Measurements from ENCODE around the gene ARHGAP1. TPM values are rescaled to one million over a fixed set of nuclear protein-coding genes. Genes with fewer than 3 reads are reported as not detected.

The ARHGAP1 gene
- total and polyA plus RNA-seq, 2 of the 13 experiments (the other 11 are each of a cell fraction or from before 2014, with no cell fraction given) = 18.6 to 30.3 TPM

GRCh38 chr11:46725338-46726205 is 25.2 kb upstream of the ARHGAP1 start (continued):
- TF ChIP-seq POLR2A (IDR thresholded peaks at IDR 0.05; ENCODE audit: insufficient read depth in 1 of 2, low read depth in 2 of 2, low read length in 2 of 2) (peak in 1 of 2 experiments; percentile 49; a peak in 1 of 4 replicates), ZNF740 (CRISPR knock-in tag; IDR thresholded peaks at IDR 0.05) (no peak), POGK (CRISPR knock-in tag; conservative IDR thresholded peaks at IDR 0.05) (0 out of 2 replicates have a peak, but pooled peaks have one; percentile 37), KDM5B (CRISPR knock-in tag; IDR thresholded peaks at IDR 0.05; ENCODE audit: borderline replicate concordance) (no peak), ZNF687 (CRISPR knock-in tag; IDR thresholded peaks at IDR 0.05) (peak; percentile 22; the same call in 1 of the 2 replicates), ARNT2 (CRISPR knock-in tag; IDR thresholded peaks at IDR 0.05; ENCODE audit: low read depth) (0 out of 2 replicates have a peak, but pooled peaks have one; percentile 52), ZNF224 (CRISPR knock-in tag; IDR thresholded peaks at IDR 0.05) (no peak), RBM22 (optimal IDR thresholded peaks at IDR 0.05; ENCODE audit: low read length) (peak; percentile 56)

Data from HepG2 (cell line).